GM12874 (cell line): ENCODE measurements around the gene C19orf85.

ENCODE experiments used
- CTCF ChIP-seq: IDR thresholded peaks from 2 replicates; pipeline ENCODE4 v1.5.1; 2011; ENCODE audit warnings: low read depth, mild to moderate bottlenecking, control low read depth, low read length, moderate library complexity; ENCODE audit not compliant: insufficient read depth

Gene C19orf85

GRCh38 chr19:55441692-55442321, 22.7 kb downstream of the C19orf85 start:
- no peak for TF ChIP-seq CTCF

- no peak for TF ChIP-seq CTCF
These were observed 23.2 kb downstream of the C19orf85 start for GRCh38 chr19:55441319-55441691.

- no peak for TF ChIP-seq CTCF
These were observed 24.0 kb downstream of the C19orf85 start for GRCh38 chr19:55440411-55441105.

GRCh38 chr19:55439052-55439451, 25.5 kb downstream of the C19orf85 start:
- TF ChIP-seq CTCF = no peak

DNA sequence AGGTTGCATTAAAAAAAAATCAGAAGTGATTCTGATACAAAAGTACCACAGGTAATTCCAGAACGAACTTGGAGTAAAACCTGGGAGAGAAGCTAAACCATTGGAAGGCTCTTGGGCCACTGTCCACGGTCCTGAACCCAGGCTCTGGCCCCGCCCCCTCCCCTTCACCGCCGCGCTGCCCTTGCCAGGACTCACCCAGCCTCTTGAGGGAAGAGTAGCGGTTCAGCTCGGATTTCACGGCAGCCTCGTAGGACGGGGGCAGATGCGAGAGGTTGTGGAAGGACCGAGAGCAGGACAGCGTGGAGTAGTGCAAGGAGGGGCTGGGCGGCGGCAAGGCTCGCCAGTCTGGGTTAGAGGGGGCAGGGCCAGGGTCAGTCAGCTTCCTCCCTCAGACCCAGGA, 27.1 kb downstream of the C19orf85 start:
- no peak for TF ChIP-seq CTCF

DNA sequence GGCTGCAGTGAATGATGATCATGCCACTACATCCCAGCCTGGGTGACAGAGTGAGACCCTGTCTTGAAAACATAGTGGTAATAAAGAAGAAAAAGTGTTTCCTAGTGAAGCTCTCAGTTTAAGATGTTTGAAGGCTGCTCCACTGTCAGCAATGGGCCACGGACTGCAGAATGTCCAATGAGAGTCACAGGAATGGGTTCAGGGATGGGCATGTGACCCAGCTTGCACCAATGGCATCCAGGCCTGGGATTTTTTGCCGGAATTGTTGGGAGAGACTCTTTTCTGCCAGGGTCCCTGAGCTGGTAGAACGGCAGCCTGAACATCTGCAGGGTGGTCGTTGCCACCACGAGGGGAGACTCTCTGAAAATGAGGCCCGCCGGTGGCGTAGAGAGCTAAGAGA, 27.7 kb downstream of the C19orf85 start:
- TF ChIP-seq CTCF = no peak

GRCh38 chr19:55435020-55435419, 29.5 kb downstream of the C19orf85 start:
- no peak for TF ChIP-seq CTCF
